ENCODE results near the gene HSD11B2.

Gene HSD11B2

DNA sequence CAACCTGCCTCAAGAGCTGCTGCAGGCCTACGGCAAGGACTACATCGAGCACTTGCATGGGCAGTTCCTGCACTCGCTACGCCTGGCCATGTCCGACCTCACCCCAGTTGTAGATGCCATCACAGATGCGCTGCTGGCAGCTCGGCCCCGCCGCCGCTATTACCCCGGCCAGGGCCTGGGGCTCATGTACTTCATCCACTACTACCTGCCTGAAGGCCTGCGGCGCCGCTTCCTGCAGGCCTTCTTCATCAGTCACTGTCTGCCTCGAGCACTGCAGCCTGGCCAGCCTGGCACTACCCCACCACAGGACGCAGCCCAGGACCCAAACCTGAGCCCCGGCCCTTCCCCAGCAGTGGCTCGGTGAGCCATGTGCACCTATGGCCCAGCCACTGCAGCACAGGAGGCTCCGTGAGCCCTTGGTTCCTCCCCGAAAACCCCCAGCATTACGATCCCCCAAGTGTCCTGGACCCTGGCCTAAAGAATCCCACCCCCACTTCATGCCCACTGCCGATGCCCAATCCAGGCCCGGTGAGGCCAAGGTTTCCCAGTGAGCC is 5.8 kb downstream of the HSD11B2 start:
- DNase-seq = no peak

DNA sequence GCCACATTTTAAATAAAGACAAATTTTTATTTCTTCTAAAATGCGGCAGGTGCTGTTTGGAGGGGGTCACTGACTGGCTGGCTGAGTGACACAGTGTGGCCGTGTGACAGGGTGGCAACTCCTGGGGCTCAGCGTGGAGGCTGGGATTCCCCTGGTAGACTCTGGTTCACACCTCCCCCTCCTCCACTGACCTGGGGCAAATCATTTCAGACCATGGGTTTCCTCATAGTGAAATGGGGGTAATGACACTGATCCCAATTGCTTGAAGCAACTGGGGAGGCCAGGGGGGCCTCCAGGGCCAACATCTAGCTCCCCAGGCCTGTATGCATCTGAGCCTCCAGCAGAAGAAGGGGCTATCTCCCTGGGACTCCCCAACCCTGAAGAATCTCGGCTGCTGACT is 6.6 kb downstream of the HSD11B2 start:
- no peak for DNase-seq

DNA sequence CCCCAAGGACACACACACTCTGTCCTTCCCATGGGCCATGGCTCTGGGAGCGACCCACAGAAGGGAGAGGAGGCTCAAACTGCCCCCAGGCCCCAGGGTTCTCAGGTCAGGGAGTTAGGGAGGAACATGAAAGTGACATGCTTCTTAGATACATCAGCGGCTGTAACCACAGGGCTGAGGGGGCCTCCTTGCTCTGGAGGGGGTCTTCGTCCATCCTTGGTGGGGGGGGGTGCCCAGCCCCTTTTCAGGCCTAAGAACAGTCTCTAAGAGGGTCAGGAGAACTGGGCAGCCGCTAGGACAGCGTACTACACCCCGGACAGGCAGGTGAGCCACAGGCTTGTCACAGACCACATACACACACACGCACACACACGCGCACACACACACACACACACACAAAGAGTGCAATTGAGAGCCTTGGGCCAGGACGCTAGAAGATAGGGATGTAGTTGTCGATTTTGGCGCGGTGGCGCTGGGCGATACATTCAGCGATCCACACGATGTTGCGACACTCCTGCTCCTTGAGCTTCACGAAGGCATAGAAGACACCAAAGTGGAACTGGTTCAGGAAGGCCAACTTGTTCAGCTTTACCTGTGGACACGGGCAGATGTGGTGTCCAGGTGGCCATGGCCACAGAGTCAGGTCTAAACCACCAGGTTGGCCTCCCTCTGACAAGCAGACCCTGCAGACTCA is 7.3 kb downstream of the HSD11B2 start:
- no peak for DNase-seq

DNA sequence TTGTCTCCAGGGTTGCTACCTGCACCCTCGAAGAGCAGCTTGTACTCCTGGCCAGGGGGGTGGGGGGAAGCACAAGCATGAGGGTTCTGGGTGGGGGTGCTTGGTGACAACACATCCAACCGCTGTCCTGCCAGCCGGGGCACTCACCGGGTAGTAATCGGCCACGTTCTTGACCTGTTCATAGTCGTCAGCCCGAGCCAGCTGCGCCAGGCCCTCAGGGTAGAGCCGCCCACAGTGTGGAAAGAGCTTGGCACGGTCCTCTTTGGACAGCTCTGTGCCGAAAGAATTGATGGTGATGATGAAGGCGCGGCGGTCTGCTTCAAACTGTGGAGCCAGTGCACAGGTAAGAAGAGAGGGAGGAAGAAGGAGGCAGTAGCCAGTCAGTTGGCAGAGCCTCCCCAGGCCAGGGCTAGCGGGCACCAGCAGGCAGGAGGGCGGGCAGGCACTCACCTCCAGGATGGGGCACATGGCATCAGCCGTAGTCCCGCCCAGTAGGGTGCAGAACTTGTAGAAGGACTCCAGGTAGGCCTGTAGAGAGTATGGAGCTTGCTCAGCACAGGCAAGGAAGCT is 8.0 kb downstream of the HSD11B2 start:
- DNase-seq = no peak

DNA sequence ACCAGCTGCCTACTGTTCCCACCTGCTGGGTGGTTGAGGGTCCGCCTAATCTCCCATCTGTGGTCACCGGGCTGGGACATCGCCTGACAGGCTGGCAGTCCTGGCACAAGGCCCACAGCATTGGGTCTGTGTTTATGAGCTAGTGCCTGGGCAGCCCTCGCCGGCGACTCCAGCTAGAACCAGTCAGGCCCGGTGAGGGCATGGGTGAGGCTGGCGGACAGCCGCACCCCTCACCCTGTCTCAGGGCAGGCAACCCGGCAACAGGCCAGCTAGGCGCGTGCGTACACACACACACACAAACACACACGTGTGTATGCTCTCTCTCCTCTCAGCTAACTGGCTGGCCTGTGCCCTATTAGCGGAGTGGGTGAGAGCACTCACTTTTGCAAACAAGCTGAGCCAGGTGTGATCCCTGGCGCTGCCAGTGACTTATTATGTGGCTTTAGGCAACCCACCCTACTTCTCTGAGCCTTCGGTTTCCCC is 10.4 kb downstream of the HSD11B2 start:
- DNase-seq = no peak

DNA sequence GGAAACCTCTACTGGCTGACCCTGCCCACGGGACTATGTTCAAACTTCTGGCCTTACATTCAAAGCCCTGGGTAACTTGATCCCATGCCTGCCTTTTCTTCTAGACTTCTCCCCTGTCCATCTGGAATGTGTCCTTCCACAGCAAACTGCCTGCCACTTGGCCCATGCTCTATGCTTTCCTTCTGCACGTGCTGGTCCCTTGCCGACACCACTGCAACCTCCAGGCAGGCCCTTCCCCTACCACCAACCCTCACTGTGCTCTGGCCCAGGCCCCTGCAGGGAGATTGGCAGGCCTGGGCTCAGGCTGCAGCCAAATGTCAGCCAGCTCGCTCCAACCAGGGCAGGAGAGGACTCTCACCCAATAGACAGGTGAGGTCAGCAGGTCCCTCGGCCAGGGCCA is 11.0 kb downstream of the HSD11B2 start:
- DNase-seq = no peak

DNA sequence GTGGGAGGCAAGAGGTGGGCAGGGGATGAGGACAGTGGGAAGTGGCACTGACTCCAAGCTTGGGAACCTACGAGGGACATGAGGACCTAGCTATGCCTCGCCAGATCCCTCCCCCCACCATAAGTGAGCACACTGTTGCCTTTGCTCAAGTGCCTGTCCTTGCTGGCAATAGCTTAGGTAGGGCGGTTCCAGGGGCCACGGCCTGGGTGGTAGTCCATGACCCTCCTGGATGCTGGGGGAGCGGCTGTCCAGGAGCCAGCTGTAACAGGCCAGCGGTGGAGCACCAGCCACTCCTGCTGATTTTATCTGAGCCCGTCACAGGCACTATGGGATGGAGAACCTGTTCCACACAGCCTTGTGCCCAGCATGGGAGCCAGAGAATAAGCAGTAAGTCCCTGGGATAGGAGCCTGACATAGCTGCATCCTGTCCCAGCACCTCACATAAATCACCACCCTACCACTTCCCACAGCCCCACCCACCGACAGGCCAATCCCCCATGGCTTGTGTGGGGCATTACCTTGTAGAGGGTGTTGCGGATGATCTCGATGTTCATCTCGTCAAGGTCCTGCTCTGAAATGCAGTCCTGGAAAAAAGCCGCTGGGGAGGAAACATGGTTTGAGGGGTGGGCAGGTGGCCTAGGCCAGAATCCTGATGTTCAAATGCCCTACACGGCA is 11.8 kb downstream of the HSD11B2 start:
- DNase-seq = no peak

DNA sequence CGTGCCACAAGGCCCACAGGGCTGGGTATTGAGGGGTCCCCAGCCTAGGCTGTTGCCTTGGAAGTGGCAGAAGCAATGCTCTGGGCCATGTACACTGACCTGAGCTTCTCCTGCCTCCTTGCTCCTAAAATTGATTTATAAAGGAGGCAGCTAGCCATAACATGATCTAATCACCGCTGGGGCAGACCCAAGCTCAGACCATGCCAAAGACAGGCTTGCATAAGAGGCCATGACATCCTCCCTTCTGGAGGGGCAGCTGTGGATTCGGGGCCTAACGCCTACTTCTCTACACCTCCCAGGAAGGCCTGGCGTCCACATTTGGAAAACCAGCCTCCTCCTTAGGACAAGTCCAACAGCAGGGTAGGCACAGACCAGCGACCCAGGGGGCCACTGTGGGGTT is 12.3 kb downstream of the HSD11B2 start:
- DNase-seq = no peak

DNA sequence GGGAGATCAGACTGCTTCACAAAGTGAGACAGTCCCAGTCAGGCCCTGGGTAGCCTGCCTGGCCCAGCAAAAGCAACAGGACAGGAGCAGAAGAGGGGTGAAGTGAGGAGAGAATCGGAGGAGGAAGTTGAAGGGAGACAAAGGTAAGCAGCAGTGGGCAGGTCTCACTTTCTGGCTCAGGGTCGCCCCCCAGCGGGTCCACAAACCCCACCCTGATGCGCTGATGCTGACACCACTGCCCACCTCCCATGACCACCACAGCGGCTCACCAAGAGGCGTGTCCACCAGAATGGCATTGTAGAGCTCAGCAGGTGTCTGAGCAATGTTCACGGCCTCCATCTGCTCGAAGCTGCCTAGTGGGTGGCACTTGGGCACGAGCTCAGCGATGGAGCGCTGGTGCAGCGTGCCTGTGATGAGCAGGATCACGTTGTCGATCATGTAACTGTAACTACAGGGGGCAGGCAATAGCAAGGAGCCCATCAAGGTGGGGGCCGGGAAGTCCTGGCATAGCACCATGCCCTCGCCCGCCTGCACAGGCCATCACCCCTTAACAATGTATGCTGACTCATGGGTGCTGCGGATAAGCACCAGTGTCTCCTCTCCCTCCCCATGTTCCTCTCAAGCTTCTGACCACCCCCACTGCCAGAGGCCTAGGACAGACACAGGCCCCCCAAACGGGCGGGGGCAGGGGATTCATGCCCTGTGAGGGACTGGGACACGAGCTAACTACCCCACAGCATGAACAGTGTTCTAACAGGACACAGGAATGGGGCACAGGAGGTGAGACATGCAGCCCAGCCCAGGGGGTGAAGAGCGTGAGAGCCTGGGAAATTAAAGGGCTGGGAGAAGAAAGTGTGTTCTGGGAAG is 13.6 kb downstream of the HSD11B2 start:
- no peak for DNase-seq

DNA sequence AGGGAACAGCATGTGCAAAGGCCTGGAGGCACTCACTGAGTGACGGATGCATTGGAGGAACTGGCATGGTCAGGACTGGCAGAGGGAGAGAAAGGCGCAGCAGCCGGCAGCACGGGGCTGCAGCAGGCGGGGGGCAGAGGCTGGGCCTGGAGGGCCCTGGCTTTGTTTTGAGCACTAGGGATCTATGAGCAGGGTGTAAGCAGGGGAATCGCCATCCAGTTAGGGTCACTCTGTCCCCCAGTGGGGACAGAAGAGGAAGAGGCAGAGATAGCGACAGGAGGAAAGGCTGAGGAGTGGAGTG is 14.2 kb downstream of the HSD11B2 start:
- DNase-seq = no peak

DNA sequence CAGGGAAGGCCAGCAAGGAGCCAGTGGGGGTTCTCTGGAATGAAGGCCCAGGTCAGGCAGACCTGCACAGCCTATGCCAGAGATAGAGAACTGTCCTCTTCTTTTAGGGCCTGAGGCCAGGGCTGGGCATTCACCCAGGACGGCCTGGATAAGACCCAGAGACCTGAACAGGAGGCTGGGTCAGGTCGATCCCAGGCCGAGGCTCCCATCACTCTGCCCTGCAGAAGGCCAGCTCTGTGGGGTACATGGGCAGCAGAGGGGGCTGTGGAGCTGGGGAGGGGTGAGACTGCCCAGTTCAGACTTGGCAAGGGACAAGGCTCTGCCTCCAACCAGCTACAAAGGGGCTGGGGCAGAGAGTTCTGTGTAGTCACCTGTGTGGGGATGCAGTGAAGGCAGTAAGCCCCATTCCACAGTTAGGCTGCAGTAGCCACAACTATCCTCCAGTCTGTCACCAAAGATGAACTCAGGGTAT is 14.6 kb downstream of the HSD11B2 start:
- no peak for DNase-seq

DNA sequence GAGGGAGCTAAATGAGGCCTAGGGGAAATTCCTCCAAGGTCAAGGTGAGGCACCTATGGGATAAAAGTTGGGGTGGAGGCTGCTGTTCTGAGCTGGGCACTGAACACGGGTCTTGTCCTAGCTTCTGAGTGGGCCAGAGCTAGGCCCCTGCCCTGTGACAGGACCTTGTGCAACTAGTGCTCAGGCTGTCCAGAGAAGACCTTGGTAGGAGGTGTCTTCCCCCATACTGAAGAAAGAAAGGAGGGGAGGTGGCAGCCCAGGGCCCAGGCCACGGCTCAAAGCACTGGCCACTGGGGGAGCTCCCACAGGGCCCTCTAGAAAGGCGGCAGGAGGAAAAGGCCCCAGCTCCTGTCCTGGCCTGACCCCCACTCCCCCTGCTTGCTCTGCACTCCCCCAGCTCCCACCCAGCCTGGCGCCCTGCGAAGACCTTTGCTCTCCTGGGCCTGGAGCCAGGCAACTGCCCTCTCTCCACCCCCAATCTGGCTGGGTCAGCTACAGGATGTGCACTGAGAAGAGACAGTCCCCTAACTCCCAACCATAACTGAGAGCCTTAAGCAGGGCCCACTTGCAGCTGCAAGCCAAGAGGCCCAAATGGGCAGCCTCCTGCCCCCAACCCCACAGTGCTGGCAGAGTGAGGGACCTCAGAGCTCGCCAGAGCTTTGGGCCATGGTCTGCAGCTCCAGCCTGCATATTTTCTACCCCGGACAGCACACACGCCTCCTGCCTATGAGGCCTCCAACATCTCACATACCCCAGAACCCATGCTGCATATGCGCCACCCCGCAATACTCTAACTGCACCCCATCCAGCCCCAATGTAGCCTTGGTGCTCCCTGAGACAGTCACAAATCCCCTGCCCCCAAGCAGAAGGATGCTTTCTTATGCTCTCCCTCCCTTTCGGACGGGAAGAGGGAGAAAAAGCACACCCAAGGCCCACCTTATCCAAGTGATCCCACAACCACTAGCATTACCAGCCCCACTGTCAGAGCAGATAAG is 15.3 kb downstream of the HSD11B2 start:
- DNase-seq = no peak

DNA sequence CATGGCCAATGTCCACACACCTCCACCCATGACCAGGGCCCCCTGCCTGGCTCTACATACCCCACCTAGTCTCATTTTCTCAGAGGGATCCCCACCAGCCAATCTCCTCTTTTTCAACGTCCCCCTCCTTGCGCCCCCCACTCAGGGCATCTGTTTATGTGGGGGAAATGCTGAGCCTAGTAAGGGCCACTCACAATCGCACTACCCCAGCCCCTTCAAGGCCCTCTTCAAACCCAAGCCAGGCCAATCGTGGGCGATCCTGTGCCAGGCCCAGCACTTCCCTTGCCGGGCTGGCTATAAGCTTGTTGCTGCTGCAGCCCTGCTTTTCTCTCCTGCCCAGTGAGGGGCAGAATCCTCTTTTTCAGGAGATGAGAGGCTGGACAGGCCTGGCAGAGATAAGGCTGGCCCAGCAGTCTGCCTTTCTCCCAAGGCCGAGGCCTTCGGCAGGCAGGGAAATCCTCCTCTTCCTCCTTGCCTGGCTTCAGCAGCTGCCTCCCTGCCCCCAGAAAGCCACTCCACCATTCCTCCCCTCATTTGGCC is 16.1 kb downstream of the HSD11B2 start:
- DNase-seq = no peak

DNA sequence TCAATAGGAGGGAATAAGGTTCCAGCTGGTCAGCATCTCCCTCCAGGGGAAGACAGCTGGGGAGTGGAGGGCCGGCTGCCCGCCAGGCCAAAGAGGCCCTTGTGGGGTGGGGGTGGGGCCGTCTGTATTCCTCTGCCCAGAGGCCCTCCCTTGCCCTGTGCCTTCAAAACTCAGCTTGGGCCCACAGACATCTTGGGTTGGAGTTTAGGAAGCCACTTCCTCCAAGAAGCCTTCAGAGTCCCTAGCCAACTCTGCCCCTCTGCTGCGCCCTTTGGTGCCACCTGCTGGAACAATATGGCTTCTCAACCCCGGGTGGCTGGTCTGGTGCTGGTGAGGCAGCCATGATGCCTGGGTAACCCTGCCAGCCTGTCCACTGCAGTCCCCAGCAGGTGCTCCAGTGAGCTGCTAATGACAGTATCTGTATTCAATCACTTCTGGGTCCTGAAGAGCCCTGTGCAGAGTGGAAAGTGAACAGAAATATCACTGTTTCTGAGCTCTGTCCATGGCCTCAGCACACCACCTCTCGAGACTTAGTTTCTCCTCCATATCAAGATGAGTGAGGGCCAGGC is 16.7 kb downstream of the HSD11B2 start:
- peak; percentile 79 for DNase-seq

DNA sequence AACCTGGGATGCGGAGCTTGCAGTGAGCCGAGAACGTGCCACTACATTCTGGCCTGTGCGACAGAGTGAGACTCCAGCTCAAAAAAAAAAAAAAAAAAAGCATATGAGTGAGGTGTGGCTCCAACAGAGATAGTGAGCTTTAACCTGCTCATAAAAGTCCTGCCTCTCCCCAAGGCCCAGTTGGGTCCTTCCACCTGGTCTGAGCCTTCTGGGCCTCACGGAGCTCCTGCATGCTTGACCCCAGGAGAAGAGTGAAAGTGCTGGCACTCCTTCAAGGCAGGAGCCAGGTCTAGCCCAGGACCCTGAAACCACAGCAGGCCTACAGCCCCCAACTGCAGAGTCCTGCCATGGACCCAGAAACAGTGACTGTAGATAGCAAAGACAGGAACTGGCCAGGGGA is 17.7 kb downstream of the HSD11B2 start:
- DNase-seq = no peak

DNA sequence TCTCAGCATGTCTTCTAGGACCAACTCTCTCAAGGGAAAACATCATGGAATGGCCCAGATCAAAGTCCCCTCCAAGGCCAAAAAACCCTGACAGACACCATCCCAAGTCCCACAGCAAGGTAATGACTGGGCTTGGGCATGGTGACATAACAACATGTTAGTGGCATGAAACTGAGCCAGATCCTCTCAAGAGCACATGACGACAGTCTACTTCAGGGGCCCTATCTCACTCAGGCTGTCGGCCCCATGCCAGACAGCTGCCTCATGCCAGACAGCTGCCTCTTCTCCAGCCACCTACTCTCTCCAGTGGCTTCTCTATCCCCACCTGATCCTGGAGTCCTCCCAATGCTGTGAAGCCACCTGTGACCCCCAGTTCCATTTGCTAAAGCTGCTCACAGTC is 18.4 kb downstream of the HSD11B2 start:
- DNase-seq = no peak

DNA sequence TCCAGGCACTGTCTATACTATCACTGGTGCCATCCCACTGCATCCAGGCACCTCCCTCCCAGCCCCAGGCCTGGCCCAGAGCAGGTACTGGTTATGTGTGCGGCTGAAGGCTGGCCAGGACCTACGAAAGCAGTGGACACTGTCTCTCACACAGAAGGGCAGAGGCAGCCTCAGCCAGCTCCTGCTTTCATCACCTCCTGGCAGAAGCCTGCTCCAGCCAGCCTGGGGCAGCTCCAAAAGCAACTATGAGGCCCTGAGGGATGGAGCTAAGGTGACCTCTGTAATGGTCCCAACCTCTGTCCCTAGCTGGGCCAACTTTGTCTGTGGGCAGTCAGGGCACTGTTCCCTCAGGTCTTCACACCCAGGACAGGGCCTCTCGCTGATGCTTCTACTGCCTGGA is 18.8 kb downstream of the HSD11B2 start:
- no peak for DNase-seq

DNA sequence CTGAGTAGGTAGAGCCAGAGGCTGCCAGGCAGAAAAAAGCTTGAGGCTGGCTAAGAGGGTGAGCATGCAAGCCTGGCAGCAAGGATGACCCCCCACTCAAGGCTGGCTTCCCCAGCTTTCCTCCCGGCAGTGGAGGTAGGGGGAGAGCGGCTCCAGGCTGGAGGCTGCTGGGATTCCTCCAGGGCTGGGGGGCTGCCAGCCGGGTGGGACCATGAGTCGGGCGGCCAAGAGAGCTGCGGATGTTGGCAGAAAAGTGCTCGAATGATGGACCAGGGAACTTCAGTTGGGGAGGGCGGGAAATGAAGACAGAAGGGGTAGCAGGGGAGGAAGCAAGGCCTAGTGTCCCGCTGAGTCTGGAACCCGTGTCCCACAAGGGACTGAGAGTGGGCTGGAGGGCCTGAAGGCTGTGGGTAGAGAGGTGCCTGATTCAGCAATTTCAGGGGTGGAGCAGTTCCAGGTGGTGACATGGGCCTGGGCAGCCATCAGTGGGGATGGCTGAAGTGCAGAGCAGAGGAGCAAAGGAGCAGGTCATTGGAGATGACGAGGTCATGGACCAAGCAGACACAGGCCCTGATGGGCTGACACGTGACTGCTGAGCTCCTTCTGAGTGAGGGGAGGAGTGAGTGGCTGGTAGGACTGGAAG is 20.3 kb downstream of the HSD11B2 start:
- DNase-seq = no peak

DNA sequence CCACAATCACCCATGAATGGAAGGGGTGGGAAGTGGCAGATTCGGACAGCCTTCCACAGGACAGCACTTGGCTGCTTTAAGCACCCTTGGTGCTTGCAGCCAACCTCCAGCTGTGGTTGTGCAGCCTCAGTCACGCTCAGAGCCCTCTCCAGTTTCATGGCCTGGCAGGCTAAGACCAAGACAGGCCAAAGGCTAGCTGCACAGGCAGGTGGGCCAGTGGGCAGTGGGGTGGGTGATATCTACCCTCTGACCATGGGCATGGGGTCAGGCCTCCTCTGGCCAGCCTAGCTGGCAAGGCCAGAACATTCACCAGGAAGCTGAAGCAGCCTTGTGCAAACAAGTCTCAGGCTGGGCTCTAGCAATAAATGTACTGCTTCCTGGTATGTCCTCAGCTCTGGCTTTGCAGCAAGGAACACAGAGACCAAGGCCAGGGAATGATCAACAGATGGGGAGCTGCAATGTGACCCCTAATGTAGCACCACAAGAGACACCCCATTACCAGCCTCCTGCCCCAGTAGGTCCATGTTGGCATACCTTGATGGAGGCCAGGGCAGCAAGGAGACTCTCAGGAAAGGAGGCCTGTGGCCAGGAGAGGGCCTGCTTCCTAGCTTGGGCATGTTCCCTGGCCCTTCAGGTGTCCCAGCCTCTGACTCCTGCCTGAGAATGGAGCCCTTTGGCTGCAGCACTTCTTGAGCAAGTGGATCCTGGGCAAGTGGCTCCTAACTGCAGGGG is 20.9 kb downstream of the HSD11B2 start:
- no peak for DNase-seq

DNA sequence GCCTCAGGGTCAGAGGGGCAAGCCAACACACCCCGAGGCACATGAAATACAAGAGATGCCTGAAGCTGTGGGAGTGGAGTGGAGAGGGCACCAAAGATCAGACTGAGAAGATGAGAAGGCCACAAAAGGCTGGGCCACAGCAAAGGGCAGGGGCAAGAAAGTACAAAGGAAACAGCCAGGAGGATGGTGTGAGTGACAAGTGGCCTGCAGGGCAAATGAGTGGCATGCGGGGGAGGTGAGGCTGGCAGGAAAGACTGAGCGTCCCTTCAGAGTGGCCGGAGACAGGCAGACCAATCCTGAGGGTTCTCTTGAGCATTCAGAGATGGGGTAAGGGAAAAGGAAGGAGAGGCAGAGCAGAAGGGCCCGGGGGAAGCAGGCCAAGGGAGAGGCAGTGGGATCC is 23.2 kb downstream of the HSD11B2 start:
- no peak for DNase-seq
